HFFc6 (cell line): ENCODE results near the gene CCDC12. TPM values are rescaled to one million over a fixed set of nuclear protein-coding genes. Genes with fewer than 3 reads are reported as not detected.

ENCODE experiments used
- DNase-seq: peaks from one replicate; pipeline ENCODE4 v3.0.0-alpha.2; 2018
- H3K27ac Mint-ChIP-seq: 2 replicates; pipeline ENCODE4 v1.8.0; 2020; ENCODE audit warnings: mild to moderate bottlenecking, mixed read lengths
- H3K27me3 Mint-ChIP-seq: 2 replicates; pipeline ENCODE4 v1.8.0; 2021; ENCODE audit warnings: mild to moderate bottlenecking, moderate library complexity, mixed read lengths; ENCODE audit not compliant: insufficient read depth
- H3K36me3 Mint-ChIP-seq: 2 replicates; pipeline ENCODE4 v1.8.0; 2021; ENCODE audit warnings: low read depth, mixed read lengths
- H3K4me1 Mint-ChIP-seq: 2 replicates; pipeline ENCODE4 v1.8.0; 2020; ENCODE audit warnings: low read depth, mixed read lengths
- H3K4me3 Mint-ChIP-seq: 2 replicates; pipeline ENCODE4 v1.8.0; 2020; ENCODE audit warnings: mild to moderate bottlenecking, moderate library complexity, mixed read lengths
- H3K9me3 Mint-ChIP-seq: 2 replicates; pipeline ENCODE4 v1.8.0; 2020; ENCODE audit warnings: mild to moderate bottlenecking, mixed read lengths
- CTCF ChIP-seq: fragments of 200-600 bp; sonication (generic); IDR thresholded peaks from 2 replicates; pipeline ENCODE4 v1.5.0; 2021; ENCODE audit warnings: antibody characterized with exemption, mild to moderate bottlenecking
- total RNA-seq, 6 experiments: library from RNA; stranded (reverse); fragmentation: NEBNext Ultra II Directional; extraction: Animal tissue kit (Norgen Biotek cat#: 25700); gene quantifications; 2 replicates in 1 of 6; 3 replicates in 5 of 6; pipeline ENCODE4 v1.2.3, GENCODE V29; 2021

The CCDC12 gene
- total RNA-seq, 6 experiments from 2014 or later = 21.3 to 27.9 (median 27.2) TPM

- Mint-ChIP-seq H3K27me3 (peaks cover 2% of the 10 kb centered on the region), H3K27ac (no peak overlapping the region)
- no peak for DNase-seq
Observed at GRCh38 chr3:46987743-46988401, 11.3 kb upstream of the CCDC12 start.

GRCh38 chr3:46987319-46987742, 10.8 kb upstream of the CCDC12 start:
- DNase-seq = no peak
- TF ChIP-seq CTCF = no peak
- H3K27ac Mint-ChIP-seq = no peak overlapping the region
- H3K27me3 Mint-ChIP-seq = peaks cover 2% of the 10 kb centered on the region
- H3K36me3 Mint-ChIP-seq = no peaks in the 10 kb centered on the region
- no peak overlapping the region for H3K4me3 Mint-ChIP-seq
- H3K9me3 Mint-ChIP-seq = no peaks in the 10 kb centered on the region
- H3K4me1 Mint-ChIP-seq = no peaks in the 10 kb centered on the region

More at GRCh38 chr3:46987743-46988401, 11.3 kb upstream of the CCDC12 start:
- Mint-ChIP-seq H3K9me3 (no peaks in the 10 kb centered on the region), H3K4me3 (no peak overlapping the region), H3K36me3 (no peaks in the 10 kb centered on the region), H3K4me1 (no peaks in the 10 kb centered on the region)
- TF ChIP-seq CTCF = no peak

GRCh38 chr3:46986782-46987310, 10.3 kb upstream of the CCDC12 start:
- no peaks in the 10 kb centered on the region for H3K9me3 Mint-ChIP-seq
- H3K27me3 Mint-ChIP-seq = peaks cover 2% of the 10 kb centered on the region
- H3K27ac Mint-ChIP-seq = no peak overlapping the region
- DNase-seq = no peak
- no peak for TF ChIP-seq CTCF
- H3K4me1 Mint-ChIP-seq = no peaks in the 10 kb centered on the region
- H3K4me3 Mint-ChIP-seq = no peak overlapping the region
- H3K36me3 Mint-ChIP-seq = no peaks in the 10 kb centered on the region

GRCh38 chr3:46986055-46986730, 9.6 kb upstream of the CCDC12 start:
- Mint-ChIP-seq H3K27ac (no peak overlapping the region), H3K27me3 (peaks cover 2% of the 10 kb centered on the region), H3K4me3 (no peak overlapping the region), H3K9me3 (no peaks in the 10 kb centered on the region), H3K4me1 (no peaks in the 10 kb centered on the region), H3K36me3 (no peaks in the 10 kb centered on the region)
- no peak for TF ChIP-seq CTCF
- DNase-seq = no peak

GRCh38 chr3:46985588-46985987, 9.0 kb upstream of the CCDC12 start:
- Mint-ChIP-seq H3K9me3 (no peaks in the 10 kb centered on the region), H3K4me1 (no peaks in the 10 kb centered on the region), H3K4me3 (no peak overlapping the region), H3K27ac (no peak overlapping the region), H3K36me3 (no peaks in the 10 kb centered on the region), H3K27me3 (peaks cover 2% of the 10 kb centered on the region)
- TF ChIP-seq CTCF = no peak
- DNase-seq = no peak
